ENCODE data around the gene RREB1. TPM values are rescaled to one million over a fixed set of nuclear protein-coding genes. Genes with fewer than 3 reads are reported as not detected.

RREB1 gene
- total RNA-seq, 1 experiment from 2014 or later, result 35.8 TPM

DNA sequence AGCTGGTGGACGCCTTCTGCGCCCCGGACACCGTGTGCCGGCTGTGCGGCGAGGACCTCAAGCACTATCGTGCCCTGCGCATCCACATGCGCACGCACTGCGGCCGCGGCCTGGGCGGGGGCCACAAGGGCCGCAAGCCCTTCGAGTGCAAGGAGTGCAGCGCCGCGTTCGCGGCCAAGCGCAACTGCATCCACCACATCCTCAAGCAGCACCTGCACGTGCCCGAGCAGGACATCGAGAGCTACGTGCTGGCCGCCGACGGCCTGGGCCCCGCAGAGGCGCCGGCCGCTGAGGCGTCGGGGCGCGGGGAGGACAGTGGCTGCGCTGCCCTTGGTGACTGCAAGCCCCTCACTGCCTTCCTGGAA, 122.5 kb downstream of the RREB1 start:
- no peak overlapping the region for H3K27ac ChIP-seq (ENCODE audit: insufficient read length, low read depth, low read length)
- no peaks in the 10 kb centered on the region for H3K9me3 ChIP-seq (ENCODE audit: control insufficient read depth, low read depth, low read length)
- no peak overlapping the region for H4K8ac ChIP-seq (replicated peaks; ENCODE audit: insufficient read length, low read depth, low read length)
- H3K18ac ChIP-seq (ENCODE audit: insufficient read length, low read depth, low read length), result no peak overlapping the region
- H3K27me3 Mint-ChIP-seq (ENCODE audit: low read depth), result no peaks in the 10 kb centered on the region
- no peak overlapping the region for H3K27ac Mint-ChIP-seq
- H3K56ac ChIP-seq (ENCODE audit: insufficient read length, low read depth, low read length), result no peak overlapping the region
- peaks cover 4% of the 10 kb centered on the region in 2 experiments; a peak in 3 of 4 replicates for H3K4me1 Mint-ChIP-seq
- no peak overlapping the region for H2AK5ac ChIP-seq (ENCODE audit: insufficient read length, low read length)
- no peak overlapping the region for H3T11ph ChIP-seq (ENCODE audit: low read length)
- DNase-seq, result no peak
- H4K5ac ChIP-seq (ENCODE audit: insufficient read length, low read depth, low read length), result no peak overlapping the region
- no peak overlapping the region for H3K4me3 Mint-ChIP-seq
- H4K91ac ChIP-seq (ENCODE audit: insufficient read length, low read depth, low read length), result no peak overlapping the region
- no peak overlapping the region for H2BK120ac ChIP-seq (ENCODE audit: low read depth, low read length, poor library complexity, severe bottlenecking)
- no peaks in the 10 kb centered on the region for H3K79me2 ChIP-seq (ENCODE audit: insufficient read depth, low read length)
- no peaks in the 10 kb centered on the region for H3K79me1 ChIP-seq (ENCODE audit: insufficient read depth, low read depth, low read length, poor library complexity, severe bottlenecking)
- no peak overlapping the region for H2BK20ac ChIP-seq (ENCODE audit: low read depth, low read length, poor library complexity, severe bottlenecking)
- no peak overlapping the region for H2BK5ac ChIP-seq (ENCODE audit: insufficient read length, low read length)
- H2BK15ac ChIP-seq (ENCODE audit: low read depth, low read length), result no peak overlapping the region
- no peak overlapping the region for H3K4ac ChIP-seq (ENCODE audit: low read depth, low read length)
- no peaks in the 10 kb centered on the region for H3K27me3 ChIP-seq (ENCODE audit: insufficient read depth, low read length)
- peaks cover 12 to 60% (median 46%) of the 10 kb centered on the region in 3 experiments; a peak in 6 of 7 replicates for H3K36me3 Mint-ChIP-seq (ENCODE audit: insufficient read depth in 1 of 3, low read depth in 3 of 3)
- no peak overlapping the region for H2BK12ac ChIP-seq (ENCODE audit: insufficient read length, low read depth, low read length)
- no CpG with 5 or more reads among the region's 39 CpGs for WGBS (ENCODE audit: extremely low coverage, insufficient read length, low lambda C conversion rate)
- H3K4me1 ChIP-seq (ENCODE audit: insufficient read depth, low read length), result no peaks in the 10 kb centered on the region
- H3K23me2 ChIP-seq (ENCODE audit: insufficient read length, low read depth, low read length, poor library complexity, severe bottlenecking), result no peaks in the 10 kb centered on the region
- H3K9me3 Mint-ChIP-seq, result no peaks in the 10 kb centered on the region
- TF ChIP-seq, protein P1, sequence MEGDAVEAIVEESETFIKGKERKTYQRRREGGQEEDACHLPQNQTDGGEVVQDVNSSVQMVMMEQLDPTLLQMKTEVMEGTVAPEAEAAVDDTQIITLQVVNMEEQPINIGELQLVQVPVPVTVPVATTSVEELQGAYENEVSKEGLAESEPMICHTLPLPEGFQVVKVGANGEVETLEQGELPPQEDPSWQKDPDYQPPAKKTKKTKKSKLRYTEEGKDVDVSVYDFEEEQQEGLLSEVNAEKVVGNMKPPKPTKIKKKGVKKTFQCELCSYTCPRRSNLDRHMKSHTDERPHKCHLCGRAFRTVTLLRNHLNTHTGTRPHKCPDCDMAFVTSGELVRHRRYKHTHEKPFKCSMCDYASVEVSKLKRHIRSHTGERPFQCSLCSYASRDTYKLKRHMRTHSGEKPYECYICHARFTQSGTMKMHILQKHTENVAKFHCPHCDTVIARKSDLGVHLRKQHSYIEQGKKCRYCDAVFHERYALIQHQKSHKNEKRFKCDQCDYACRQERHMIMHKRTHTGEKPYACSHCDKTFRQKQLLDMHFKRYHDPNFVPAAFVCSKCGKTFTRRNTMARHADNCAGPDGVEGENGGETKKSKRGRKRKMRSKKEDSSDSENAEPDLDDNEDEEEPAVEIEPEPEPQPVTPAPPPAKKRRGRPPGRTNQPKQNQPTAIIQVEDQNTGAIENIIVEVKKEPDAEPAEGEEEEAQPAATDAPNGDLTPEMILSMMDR (conservative IDR thresholded peaks at IDR 0.05), result no peak
- no peak overlapping the region for H3K14ac ChIP-seq (ENCODE audit: insufficient read depth, low read length)
- H3K9ac ChIP-seq (ENCODE audit: extremely low read depth, insufficient read length, low read length), result no peak overlapping the region
- H3K4me2 ChIP-seq (ENCODE audit: insufficient read depth, insufficient read length, low read length), result no peak overlapping the region
- no peak overlapping the region for H2AFZ ChIP-seq (ENCODE audit: low read length)
- no peak overlapping the region for H3K23ac ChIP-seq (ENCODE audit: insufficient read length, low read depth, low read length)
- H4K20me1 ChIP-seq (ENCODE audit: control insufficient read depth, insufficient read depth, insufficient read length), result no peaks in the 10 kb centered on the region

Data from H9 (cell line).